GM18519 (cell line): ENCODE measurements around the gene PDE1A.
"Not testable (repeated sequence)": the region's sequence is repeated elsewhere in the genome, so short reads cannot be mapped to it uniquely, and the experiment has no call there.

Experiments used
- ATAC-seq: cut with Tn5 transposase; IDR thresholded peaks from one replicate; pipeline ENCODE4 v1.9.1; 2021; ENCODE audit warnings: mild to moderate bottlenecking, moderate library complexity; ENCODE audit not compliant: unreplicated experiment, low FRiP score

Gene PDE1A

GRCh38 chr2:182291296-182291695, 135.5 kb downstream of the PDE1A start:
- ATAC-seq, result no peak

DNA sequence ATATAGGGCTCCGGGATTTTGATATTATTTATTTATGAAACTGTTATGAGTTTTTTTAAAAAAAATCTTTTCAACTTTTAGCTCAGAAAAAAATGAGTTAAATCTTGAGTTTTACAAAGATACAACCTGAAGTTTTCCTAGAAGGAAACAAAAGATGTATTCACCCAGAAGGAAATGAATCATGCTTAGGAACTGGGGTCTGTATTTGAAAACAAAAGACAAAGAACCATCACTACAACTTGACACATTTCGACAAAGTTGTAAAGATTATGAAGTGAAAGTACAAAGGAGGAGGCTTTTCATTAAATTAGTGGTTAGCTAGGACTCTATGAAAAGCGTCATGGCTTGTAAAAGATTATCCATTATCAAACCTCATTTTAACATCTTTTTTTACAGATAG, 143.3 kb downstream of the PDE1A start:
- no peak for ATAC-seq

- no peak for ATAC-seq
These were observed 145.6 kb downstream of the PDE1A start for GRCh38 chr2:182281276-182281675.

DNA sequence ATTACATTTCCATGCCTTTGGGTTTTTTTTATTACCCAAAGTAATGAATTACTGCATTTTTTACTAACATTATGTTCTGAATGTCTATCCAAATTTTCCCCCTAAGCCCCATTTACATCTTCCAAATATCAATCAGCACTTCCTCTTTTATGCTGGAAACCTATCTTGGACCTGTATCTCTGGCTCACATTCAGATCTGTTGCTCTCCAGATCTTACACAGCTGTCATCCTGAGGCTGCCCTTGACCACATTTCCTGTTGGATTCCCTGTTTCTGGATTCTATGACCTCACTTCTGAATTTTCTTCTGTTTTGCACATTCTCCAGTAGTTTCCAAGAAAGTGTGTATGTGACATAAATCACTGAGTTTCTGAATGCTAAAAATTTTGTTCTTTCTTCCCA, 146.7 kb downstream of the PDE1A start:
- ATAC-seq, result no peak

DNA sequence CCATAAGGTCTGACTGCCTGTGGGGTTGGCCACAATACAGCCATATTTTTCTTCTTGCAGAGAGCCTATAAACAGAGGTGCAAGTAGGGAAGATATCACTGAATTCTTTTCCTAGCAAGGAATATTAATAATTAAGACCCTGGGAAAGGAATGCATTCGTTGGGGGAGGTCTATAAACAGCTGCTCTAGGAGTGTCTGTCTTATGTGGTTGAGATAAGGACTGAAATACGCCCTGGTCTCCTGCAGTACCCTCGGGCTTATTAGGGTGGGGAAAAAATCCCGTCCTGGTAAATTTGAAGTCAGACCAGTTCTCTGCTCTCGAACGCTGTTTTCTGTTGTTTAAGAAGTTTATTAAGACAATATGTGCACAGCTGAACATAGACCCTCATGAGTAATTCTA, 150.2 kb downstream of the PDE1A start:
- not testable (repeated sequence) for ATAC-seq

GRCh38 chr2:182267971-182268370, 158.9 kb downstream of the PDE1A start:
- ATAC-seq, result no peak

- ATAC-seq, result no peak
These were observed 159.9 kb downstream of the PDE1A start for GRCh38 chr2:182266909-182267308.

- ATAC-seq, result no peak
These were observed 161.1 kb downstream of the PDE1A start for GRCh38 chr2:182265718-182266117.

- no peak for ATAC-seq
These were observed 164.9 kb downstream of the PDE1A start for GRCh38 chr2:182261860-182262387.

DNA sequence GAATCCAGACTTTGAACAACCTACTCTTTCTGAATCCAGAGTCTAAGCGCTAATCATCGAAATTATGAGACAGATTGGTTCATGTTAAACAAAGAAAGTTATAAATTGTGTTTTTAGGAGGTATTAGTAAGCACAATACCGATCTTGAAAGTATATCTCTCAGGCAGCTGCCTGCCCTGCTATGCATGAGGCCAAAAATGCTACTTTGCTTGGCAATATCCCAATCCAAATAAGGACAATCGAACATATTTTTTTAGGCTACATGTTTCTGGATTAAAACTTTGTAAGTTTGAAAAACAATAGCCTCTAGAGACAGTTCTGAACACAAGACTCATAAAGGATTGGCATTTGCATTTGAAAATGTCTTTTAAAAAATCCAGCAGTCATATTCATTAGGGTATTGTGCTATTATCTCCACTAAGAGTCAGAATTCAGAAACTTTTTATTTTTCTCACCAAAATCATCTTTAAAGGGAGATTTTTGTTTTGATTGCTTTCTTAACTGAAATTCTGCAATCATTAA, 167.1 kb downstream of the PDE1A start:
- no peak for ATAC-seq

DNA sequence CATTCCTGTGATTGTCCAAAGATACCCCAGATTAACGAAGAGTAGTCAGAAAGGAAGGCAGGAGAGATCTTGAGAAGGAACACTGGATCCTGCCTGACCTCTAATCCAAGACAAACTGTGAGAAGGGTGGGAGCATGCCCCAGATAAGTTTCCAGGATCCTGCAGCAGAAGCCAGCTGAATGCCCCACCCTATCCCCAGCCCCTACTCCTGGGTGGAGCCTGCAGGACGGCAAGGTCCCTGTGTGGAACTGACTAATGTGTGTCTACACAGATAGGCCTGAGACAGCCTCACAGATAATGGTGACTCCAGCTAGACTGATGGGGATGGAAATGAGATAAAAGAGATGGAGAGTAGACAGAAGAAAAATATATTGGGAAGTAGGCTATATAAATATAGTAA, 174.3 kb downstream of the PDE1A start:
- no peak for ATAC-seq

DNA sequence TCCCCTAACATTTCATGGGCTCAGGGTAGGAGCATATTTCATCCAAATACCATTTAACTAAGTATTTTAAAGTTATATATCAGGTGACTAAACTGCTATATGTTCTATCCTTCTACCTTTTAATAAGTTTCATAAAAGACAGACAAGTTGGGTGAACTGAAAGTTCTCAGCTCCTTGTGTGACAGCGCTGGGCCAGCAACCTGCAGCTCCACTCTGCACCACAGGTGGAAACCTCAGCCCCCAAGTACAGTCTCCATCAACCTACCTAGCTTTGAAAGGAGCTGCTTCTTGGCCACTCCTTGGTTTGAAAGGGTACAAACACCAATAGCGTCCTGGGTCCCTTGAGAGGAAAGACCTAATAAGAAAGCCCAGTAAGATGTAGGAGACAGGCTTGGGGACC, 177.9 kb downstream of the PDE1A start:
- no peak for ATAC-seq

- no peak for ATAC-seq
These were observed 178.5 kb downstream of the PDE1A start for GRCh38 chr2:182248362-182248761.

DNA sequence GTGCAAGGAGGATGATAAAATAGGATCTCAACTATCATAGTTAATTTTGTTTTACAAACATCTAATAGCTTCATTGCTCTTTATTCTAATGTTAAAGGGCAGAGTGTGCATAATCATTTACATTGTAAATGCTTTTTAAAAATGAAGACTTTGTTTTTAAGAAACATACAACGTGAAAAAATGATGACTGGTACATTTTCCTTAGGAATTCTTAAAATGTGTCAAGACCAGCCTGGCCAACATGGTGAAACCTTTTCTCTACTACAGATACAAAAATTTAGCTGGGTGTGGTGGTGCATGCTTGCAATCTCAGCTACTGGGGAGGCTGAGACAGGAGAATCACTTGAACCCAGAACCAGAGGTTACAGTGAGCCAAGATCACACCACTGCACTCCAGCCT, 179.0 kb downstream of the PDE1A start:
- ATAC-seq, result no peak

GRCh38 chr2:182245963-182246362, 180.9 kb downstream of the PDE1A start:
- ATAC-seq, result peak; percentile 40

- ATAC-seq, result no peak
These were observed 184.2 kb downstream of the PDE1A start for GRCh38 chr2:182242609-182243008.

DNA sequence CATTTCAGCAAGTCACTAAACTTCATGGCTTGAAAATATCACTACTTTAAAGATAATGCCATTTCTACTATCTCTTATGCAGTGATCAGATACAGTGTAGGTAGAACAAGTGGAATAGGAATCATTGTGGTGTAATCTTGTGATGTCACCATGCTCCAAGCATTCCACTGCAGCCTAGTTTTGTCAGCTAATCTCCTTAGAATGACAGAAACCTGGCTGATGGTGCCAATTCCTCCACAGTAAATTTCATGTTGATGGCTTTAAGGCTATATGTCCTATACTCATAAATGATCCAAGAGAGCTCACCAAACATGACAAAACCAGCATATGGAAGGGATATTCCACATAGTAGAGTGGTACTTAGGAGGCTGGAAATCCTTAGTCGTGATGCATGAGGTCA, 184.9 kb downstream of the PDE1A start:
- ATAC-seq, result no peak

DNA sequence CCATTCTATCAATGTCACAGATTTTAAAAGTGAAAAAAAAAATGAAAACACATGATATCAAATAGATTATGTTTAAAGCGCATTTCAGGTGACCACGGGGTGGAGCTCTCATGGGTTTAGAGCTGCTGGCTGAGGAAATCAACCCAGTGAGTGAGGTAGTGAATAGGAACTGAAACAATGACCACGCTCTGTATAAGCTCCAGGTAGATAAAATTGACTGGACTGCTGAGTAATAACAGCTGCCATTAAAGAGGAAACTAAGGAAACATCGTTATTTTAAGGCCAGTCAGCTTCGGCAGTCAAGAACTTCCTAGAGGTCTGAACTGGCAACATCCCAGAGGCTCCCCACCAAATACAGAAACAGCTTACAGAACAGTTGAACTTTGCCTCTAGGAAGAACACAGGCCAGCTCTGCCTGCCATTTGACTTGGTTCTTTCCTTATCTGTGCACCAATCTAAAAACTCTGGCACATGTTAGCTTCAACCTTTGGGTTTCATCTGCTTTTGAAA, 185.9 kb downstream of the PDE1A start:
- ATAC-seq, result peak; percentile 100

- no peak for ATAC-seq
These were observed 196.3 kb downstream of the PDE1A start for GRCh38 chr2:182230561-182230960.

DNA sequence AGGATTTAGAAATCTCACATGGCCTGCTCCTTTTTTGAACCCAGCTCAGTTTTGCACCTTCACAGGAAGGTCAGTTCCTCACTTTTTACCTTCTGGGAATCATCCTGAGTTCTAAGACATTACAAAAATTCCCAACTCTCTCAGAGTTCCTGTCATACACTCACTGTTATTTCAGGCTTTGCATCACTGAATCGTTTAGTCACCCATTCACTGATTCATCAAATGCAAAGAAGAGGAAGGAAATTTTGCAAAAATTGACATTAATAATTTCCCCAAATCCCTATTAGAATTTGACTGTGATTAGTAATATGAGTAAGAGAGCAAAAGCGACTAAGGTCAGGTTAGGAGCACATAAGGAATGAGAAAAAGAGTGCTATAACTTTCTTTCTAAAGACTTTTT, 197.5 kb downstream of the PDE1A start:
- ATAC-seq, result no peak

- ATAC-seq, result no peak
These were observed 198.1 kb downstream of the PDE1A start for GRCh38 chr2:182228741-182229140.

- ATAC-seq, result no peak
These were observed 198.8 kb downstream of the PDE1A start for GRCh38 chr2:182228073-182228473.

- ATAC-seq, result no peak
These were observed 200.0 kb downstream of the PDE1A start for GRCh38 chr2:182226807-182227206.
